Spleen (tissue), 11 donors: ENCODE results near the gene FRS3. TPM values are rescaled to one million over a fixed set of nuclear protein-coding genes. Genes with fewer than 3 reads are reported as not detected.
"Not testable (repeated sequence)": the region's sequence is repeated elsewhere in the genome, so short reads cannot be mapped to it uniquely, and the experiment has no call there.

ENCODE experiments used
- DNase-seq: peaks from one replicate; pipeline ENCODE4 v3.0.0-alpha.2; 2020
- H3K27ac ChIP-seq, 8 donors: fragments of 200-600 bp; sonication (generic) in 7 of 8; 1 replicate in 4 of 8; 2 replicates in 4 of 8; pipeline versions ENCODE4 v1.5.0 to v1.8.0; 2016 to 2021; ENCODE audit warnings: inconsistent platforms in 4 of 8, mild to moderate bottlenecking in 4 of 8, moderate library complexity in 1 of 8
- H3K27me3 ChIP-seq, 7 donors: fragments of 200-600 bp; sonication (generic) in 6 of 7; replicated peaks in 1 of 7; 1 replicate in 4 of 7; 2 replicates in 3 of 7; pipeline versions ENCODE4 v1.5.0 to v1.8.0; 2016 to 2021; ENCODE audit warnings: inconsistent platforms in 3 of 7, mild to moderate bottlenecking in 1 of 7
- H3K36me3 ChIP-seq, 6 donors: fragments of 200-600 bp; sonication (generic) in 5 of 6; 1 replicate in 4 of 6; 2 replicates in 2 of 6; pipeline versions ENCODE4 v1.5.0 to v1.8.0; 2016 to 2021; ENCODE audit warnings: inconsistent platforms in 2 of 6
- H3K4me1 ChIP-seq, 6 donors: fragments of 200-600 bp; sonication (generic) in 5 of 6; 1 replicate in 3 of 6; 2 replicates in 3 of 6; pipeline versions ENCODE4 v1.5.0 to v1.8.0; 2016 to 2021; ENCODE audit warnings: inconsistent platforms in 3 of 6
- H3K4me3 ChIP-seq, 8 donors: fragments of 200-600 bp; sonication (generic) in 7 of 8; 1 replicate in 4 of 8; 2 replicates in 4 of 8; pipeline versions ENCODE4 v1.5.0 to v1.8.0; 2016 to 2021; ENCODE audit warnings: inconsistent platforms in 4 of 8, mild to moderate bottlenecking in 4 of 8, moderate library complexity in 2 of 8
- H3K9me3 ChIP-seq, 8 donors: fragments of 200-600 bp; sonication (generic) in 7 of 8; 1 replicate in 4 of 8; 2 replicates in 4 of 8; pipeline versions ENCODE4 v1.5.0 to v1.8.0; 2016 to 2021; ENCODE audit warnings: inconsistent platforms in 4 of 8
- CTCF ChIP-seq, 11 experiments: fragments of 200-600 bp in 7 of 11; fragments of 450-650 bp in 4 of 11; sonication (generic) in 4 of 11; IDR thresholded peaks in 8 of 11; conservative IDR thresholded peaks in 3 of 11; 1 replicate in 7 of 11; 2 replicates in 4 of 11; pipeline versions ENCODE4 v1.4.0 to v1.8.0; 2016 to 2021; ENCODE audit warnings: antibody characterized with exemption in 11 of 11, inconsistent platforms in 4 of 11, mild to moderate bottlenecking in 1 of 11
- POLR2A ChIP-seq, 3 donors: fragments of 450-650 bp; IDR thresholded peaks; one replicate each; pipeline ENCODE4 v1.5.1; 2017; ENCODE audit warnings: antibody characterized with exemption in 3 of 3, mild to moderate bottlenecking in 1 of 3
- POLR2AphosphoS5 ChIP-seq, 3 donors: sonication (generic); formaldehyde crosslinking; IDR thresholded peaks; one replicate each; pipeline ENCODE4 v1.5.1; 2017; ENCODE audit warnings: antibody characterized with exemption in 3 of 3
- WGBS, 5 donors: extraction: QIAGEN DNeasy Blood & Tissue Kit in 3 of 5; methylation state at CpG; one replicate each; pipeline versions ENCODE4 v1.1.5 to v1.1.7; 2013 to 2018; 5-methylcytosine and 5-hydroxymethylcytosine counted together
- intact Hi-C: fragments of 100-400 bp; cut with DNase I; formaldehyde crosslinking; loops from one replicate; pipeline ENCODE4 v1.15.0; 2023; ENCODE audit warnings: low total_unique reads
- polyA plus RNA-seq, 3 donors: library from polyadenylated mRNA; stranded (reverse); fragments of 200-250 nt; gene quantifications; one replicate each; pipeline ENCODE4 v1.2.1, GENCODE V29; 2013
- total RNA-seq, 7 donors: library from RNA; depleted of rRNA in 3 of 7; stranded (reverse); fragments of >200 nt in 3 of 7; fragmentation: NEBNext Ultra II Directional in 4 of 7; extraction: Animal tissue kit (Norgen Biotek cat#: 25700) in 4 of 7; gene quantifications; one replicate each; pipeline versions ENCODE4 v1.1.0 to v1.2.1, GENCODE V29; 2016 to 2021
- donor health status: healthy with polysubstance abuse.
- donor health status: DM: no; HTN: no; CAD: no; lungs with moderate emphysema.
- donor health status: DM: no; HTN: no; CAD: no.
- donor health status: Bipolar disorder and iron deficiency.
- donor health status: healthy.
- donor health status: DM: no; HTN: no; CAD: no.
- donor health status: DM: yes; HTN: yes; CAD: no.

FRS3 gene
- total and polyA plus RNA-seq, 10 donors, result 2.6 to 7.3 (median 6.0) TPM

- peak overlapping the region in 1 of 8 donors; percentile 79 for H3K27ac ChIP-seq
- TF ChIP-seq POLR2AphosphoS5 (IDR thresholded peaks at IDR 0.05) (no peak), POLR2A (IDR thresholded peaks at IDR 0.05) (no peak), CTCF (IDR thresholded peaks at IDR 0.05 in 8 of 11, conservative IDR thresholded peaks at IDR 0.05 in 3 of 11) (no peak)
- H3K4me1 ChIP-seq, result peaks cover 0 to 38% (median 10%) of the 10 kb centered on the region in 6 donors
- WGBS, 5 donors, result 47 to 59% (median 53%) methylated on average over 10 of the region's 10 CpGs
- peaks cover 0 to 49% (median 30%) of the 10 kb centered on the region in 6 donors for H3K36me3 ChIP-seq
- H3K9me3 ChIP-seq, result no peaks in the 10 kb centered on the region
- H3K27me3 ChIP-seq, result no peaks in the 10 kb centered on the region
- H3K4me3 ChIP-seq, result no peak overlapping the region
- intact Hi-C loops, result no loop called here
- DNase-seq, result no peak
Measured at GRCh38 chr6:41768545-41769308, 11.0 kb downstream of the FRS3 start.

- Histone ChIP-seq H3K9me3 (no peaks in the 10 kb centered on the region), H3K27me3 (no peaks in the 10 kb centered on the region), H3K4me1 (peaks cover 0 to 38% (median 10%) of the 10 kb centered on the region in 6 donors), H3K4me3 (no peak overlapping the region), H3K27ac (peak overlapping the region; percentile 27 to 84 (median 76)), H3K36me3 (peaks cover 0 to 35% (median 23%) of the 10 kb centered on the region in 6 donors)
- TF ChIP-seq POLR2AphosphoS5 (IDR thresholded peaks at IDR 0.05) (peak; percentile 33 to 58 (median 44)), CTCF (IDR thresholded peaks at IDR 0.05 in 8 of 11, conservative IDR thresholded peaks at IDR 0.05 in 3 of 11) (no peak), POLR2A (IDR thresholded peaks at IDR 0.05) (no peak)
- no peak for DNase-seq
- intact Hi-C loops, result no loop called here
- WGBS, 5 donors, result 36 to 57% (median 53%) methylated on average over 11 to 12 of the region's 12 CpGs
Measured at GRCh38 chr6:41767112-41767833, 12.4 kb downstream of the FRS3 start.

- WGBS, 5 donors, result 86 to 94% (median 91%) methylated on average over 4 of the region's 4 CpGs
- H3K4me3 ChIP-seq, DNase-seq, H3K9me3 ChIP-seq, intact Hi-C loops, H3K27me3 ChIP-seq: not testable (repeated sequence)
- peaks cover 0 to 23% (median 12%) of the 10 kb centered on the region in 6 donors for H3K36me3 ChIP-seq
- peak overlapping the region; percentile 27 to 84 (median 76) for H3K27ac ChIP-seq
- peaks cover 0 to 32% (median 10%) of the 10 kb centered on the region in 6 donors for H3K4me1 ChIP-seq
Measured at GRCh38 chr6:41766043-41766664, 13.5 kb downstream of the FRS3 start.

- no peak overlapping the region for H3K4me3 ChIP-seq
- TF ChIP-seq POLR2A (IDR thresholded peaks at IDR 0.05) (no peak), CTCF (IDR thresholded peaks at IDR 0.05 in 8 of 11, conservative IDR thresholded peaks at IDR 0.05 in 3 of 11) (no peak), POLR2AphosphoS5 (IDR thresholded peaks at IDR 0.05) (no peak)
- H3K27ac ChIP-seq, result no peak overlapping the region
- 12 to 26% (median 18%) methylated on average over 2 of the region's 2 CpGs for WGBS, 5 donors
- no peak for DNase-seq
- intact Hi-C loops, result no loop called here
- no peaks in the 10 kb centered on the region for H3K9me3 ChIP-seq
- no peaks in the 10 kb centered on the region for H3K36me3 ChIP-seq
- H3K27me3 ChIP-seq, result no peaks in the 10 kb centered on the region
- peaks cover 0 to 21% (median 8%) of the 10 kb centered on the region in 6 donors for H3K4me1 ChIP-seq
Measured at GRCh38 chr6:41763470-41763869, 16.2 kb downstream of the FRS3 start.
